Astrocyte (in vitro differentiated cells and primary cell): ENCODE data around the gene DRICH1. TPM values are rescaled to one million over a fixed set of nuclear protein-coding genes. Genes with fewer than 3 reads are reported as not detected.

Source experiments
- DNase-seq: peaks from one replicate; pipeline ENCODE4 v3.0.0-alpha.2; 2010; ENCODE audit warnings: low read depth
- FAIRE-seq: peaks from 2 replicates; lab custom pipeline; 2011; peaks lifted over from hg19 to GRCh38; lab: Jason Lieb, UNC
- H2AFZ ChIP-seq: 2 replicates; pipeline ENCODE4 v1.6.0; 2012; ENCODE audit warnings: low read depth, low read length, inconsistent platforms
- H3K27ac ChIP-seq: 2 replicates; pipeline ENCODE4 v1.5.1; 2011; ENCODE audit warnings: low read depth, low read length, inconsistent platforms
- H3K27me3 ChIP-seq: 2 replicates; pipeline ENCODE4 v1.6.0; 2011; ENCODE audit warnings: low read length, inconsistent platforms; ENCODE audit not compliant: insufficient read depth
- H3K36me3 ChIP-seq: 2 replicates; pipeline ENCODE4 v1.5.1; 2011; ENCODE audit warnings: low read length, inconsistent platforms; ENCODE audit not compliant: insufficient read depth
- H3K4me1 ChIP-seq: 2 replicates; pipeline ENCODE4 v1.5.1; 2011; ENCODE audit warnings: low read length, inconsistent platforms; ENCODE audit not compliant: insufficient read depth
- H3K4me2 ChIP-seq: 2 replicates; pipeline ENCODE4 v1.6.0; 2012; ENCODE audit warnings: low read length, inconsistent platforms
- H3K4me3 ChIP-seq: 2 replicates; pipeline ENCODE4 v1.5.1; 2011; ENCODE audit warnings: low read depth, mild to moderate bottlenecking, low read length, inconsistent platforms; ENCODE audit not compliant: insufficient read depth
- H3K79me2 ChIP-seq: 2 replicates; pipeline ENCODE4 v1.6.0; 2012; ENCODE audit warnings: mild to moderate bottlenecking, low read length, inconsistent platforms; ENCODE audit not compliant: insufficient read depth
- H3K9ac ChIP-seq: 2 replicates; pipeline ENCODE4 v1.6.0; 2012; ENCODE audit warnings: mild to moderate bottlenecking, low read length, inconsistent platforms
- H3K9me3 ChIP-seq: 2 replicates; pipeline ENCODE4 v1.5.1; 2012; ENCODE audit warnings: low read depth, mild to moderate bottlenecking, low read length, inconsistent platforms; ENCODE audit not compliant: insufficient read depth
- H4K20me1 ChIP-seq: 2 replicates; pipeline ENCODE4 v1.6.0; 2012; ENCODE audit warnings: low read length, inconsistent platforms; ENCODE audit not compliant: insufficient read depth
- H3K27ac Mint-ChIP-seq: one replicate; pipeline ENCODE4 v1.8.0; 2021; ENCODE audit warnings: mild to moderate bottlenecking, mixed read lengths; ENCODE audit not compliant: unreplicated experiment
- H3K27me3 Mint-ChIP-seq: one replicate; pipeline ENCODE4 v1.8.0; 2021; ENCODE audit warnings: low read depth, mixed read lengths; ENCODE audit not compliant: unreplicated experiment
- H3K36me3 Mint-ChIP-seq: one replicate; pipeline ENCODE4 v1.8.0; 2021; ENCODE audit warnings: low read depth, mixed read lengths; ENCODE audit not compliant: unreplicated experiment
- H3K4me1 Mint-ChIP-seq: one replicate; pipeline ENCODE4 v1.8.0; 2021; ENCODE audit warnings: low read depth, mixed read lengths; ENCODE audit not compliant: unreplicated experiment
- H3K4me3 Mint-ChIP-seq: one replicate; pipeline ENCODE4 v1.8.0; 2021; ENCODE audit warnings: mild to moderate bottlenecking, moderate library complexity, mixed read lengths; ENCODE audit not compliant: unreplicated experiment
- H3K9me3 Mint-ChIP-seq: one replicate; pipeline ENCODE4 v1.8.0; 2021; ENCODE audit warnings: mild to moderate bottlenecking, mixed read lengths; ENCODE audit not compliant: unreplicated experiment
- EZH2 ChIP-seq: IDR thresholded peaks from 2 replicates; pipeline ENCODE4 v1.6.1; 2012; ENCODE audit warnings: mild to moderate bottlenecking, low read length, inconsistent platforms; ENCODE audit not compliant: insufficient read depth
- total RNA-seq: library from RNA; stranded (reverse); gene quantifications from 2 replicates; pipeline ENCODE4 v1.2.1, GENCODE V29; 2021
- TF ChIP-seq, protein P1 (sequence below): IDR thresholded peaks from 2 replicates; pipeline ENCODE4 v1.5.1; 2011; ENCODE audit warnings: low read depth, mild to moderate bottlenecking, inconsistent platforms, low read length, moderate library complexity; ENCODE audit not compliant: insufficient read depth

The DRICH1 gene
- total RNA-seq, 1 donor from 2014 or later, result not detected

DNA sequence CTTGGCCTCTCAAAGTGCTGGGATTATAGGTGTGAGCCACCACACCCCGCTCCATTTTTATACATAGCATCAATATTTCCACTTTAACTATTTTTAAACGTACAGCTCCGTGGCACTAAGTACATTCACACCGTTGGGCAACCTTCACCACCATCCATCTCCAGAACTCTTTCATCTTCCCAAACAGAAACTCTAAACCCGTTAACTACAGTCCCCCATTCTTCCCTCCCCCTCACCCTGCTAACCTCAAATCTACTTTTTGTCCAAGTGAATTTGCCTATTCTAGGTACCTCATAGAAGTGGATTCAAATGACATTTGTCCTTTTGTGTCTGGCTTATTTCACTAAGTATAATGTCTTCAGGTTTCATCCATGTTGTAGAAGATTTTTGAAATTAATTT is 55.4 kb downstream of the DRICH1 start:
- TF ChIP-seq, protein P1, sequence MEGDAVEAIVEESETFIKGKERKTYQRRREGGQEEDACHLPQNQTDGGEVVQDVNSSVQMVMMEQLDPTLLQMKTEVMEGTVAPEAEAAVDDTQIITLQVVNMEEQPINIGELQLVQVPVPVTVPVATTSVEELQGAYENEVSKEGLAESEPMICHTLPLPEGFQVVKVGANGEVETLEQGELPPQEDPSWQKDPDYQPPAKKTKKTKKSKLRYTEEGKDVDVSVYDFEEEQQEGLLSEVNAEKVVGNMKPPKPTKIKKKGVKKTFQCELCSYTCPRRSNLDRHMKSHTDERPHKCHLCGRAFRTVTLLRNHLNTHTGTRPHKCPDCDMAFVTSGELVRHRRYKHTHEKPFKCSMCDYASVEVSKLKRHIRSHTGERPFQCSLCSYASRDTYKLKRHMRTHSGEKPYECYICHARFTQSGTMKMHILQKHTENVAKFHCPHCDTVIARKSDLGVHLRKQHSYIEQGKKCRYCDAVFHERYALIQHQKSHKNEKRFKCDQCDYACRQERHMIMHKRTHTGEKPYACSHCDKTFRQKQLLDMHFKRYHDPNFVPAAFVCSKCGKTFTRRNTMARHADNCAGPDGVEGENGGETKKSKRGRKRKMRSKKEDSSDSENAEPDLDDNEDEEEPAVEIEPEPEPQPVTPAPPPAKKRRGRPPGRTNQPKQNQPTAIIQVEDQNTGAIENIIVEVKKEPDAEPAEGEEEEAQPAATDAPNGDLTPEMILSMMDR, result no peak
- TF ChIP-seq EZH2, result no peak
- Histone ChIP-seq H3K9ac (no peak overlapping the region), H3K4me1 (no peaks in the 10 kb centered on the region), H3K27ac (no peak overlapping the region), H3K79me2 (no peaks in the 10 kb centered on the region), H3K9me3 (no peaks in the 10 kb centered on the region), H2AFZ (no peak overlapping the region), H3K36me3 (no peaks in the 10 kb centered on the region), H4K20me1 (no peaks in the 10 kb centered on the region), H3K4me2 (no peak overlapping the region), H3K27me3 (no peaks in the 10 kb centered on the region), H3K4me3 (no peak overlapping the region)
- Mint-ChIP-seq H3K9me3 (peaks cover 10% of the 10 kb centered on the region), H3K4me1 (no peaks in the 10 kb centered on the region), H3K4me3 (no peak overlapping the region), H3K36me3 (peaks cover 3% of the 10 kb centered on the region), H3K27me3 (peaks cover 50% of the 10 kb centered on the region), H3K27ac (no peak overlapping the region)
- FAIRE-seq, result no peak
- DNase-seq, result no peak

DNA sequence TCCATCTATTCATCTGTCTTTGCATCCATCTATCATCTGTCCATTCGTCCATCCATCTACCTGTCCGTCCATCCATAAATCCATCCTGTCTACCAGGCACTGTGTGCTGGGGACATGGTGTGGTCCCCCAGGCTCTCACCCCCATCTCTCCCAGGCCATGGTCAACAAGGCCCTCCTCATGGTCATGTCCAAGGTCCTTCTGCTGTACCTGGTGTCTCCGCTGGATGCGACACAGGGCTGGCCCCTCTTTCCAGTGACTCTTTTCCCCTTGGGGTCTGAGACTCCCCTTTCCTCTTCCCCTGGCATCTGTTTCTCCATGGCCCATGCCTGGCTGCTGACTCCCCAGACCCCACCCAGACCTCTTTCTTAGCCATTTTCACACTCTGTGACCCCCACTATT is 56.5 kb downstream of the DRICH1 start:
- peaks cover 3% of the 10 kb centered on the region for H3K36me3 Mint-ChIP-seq
- Histone ChIP-seq H2AFZ (no peak overlapping the region), H3K36me3 (no peaks in the 10 kb centered on the region), H3K4me3 (no peak overlapping the region), H3K27ac (no peak overlapping the region), H3K9ac (no peak overlapping the region), H3K4me1 (no peaks in the 10 kb centered on the region), H3K9me3 (no peaks in the 10 kb centered on the region), H3K27me3 (no peaks in the 10 kb centered on the region), H3K4me2 (no peak overlapping the region), H3K79me2 (no peaks in the 10 kb centered on the region), H4K20me1 (no peaks in the 10 kb centered on the region)
- TF ChIP-seq EZH2, result no peak
- TF ChIP-seq, protein P1, result no peak
- H3K27me3 Mint-ChIP-seq, result peaks cover 50% of the 10 kb centered on the region
- no peaks in the 10 kb centered on the region for H3K4me1 Mint-ChIP-seq
- no peak for FAIRE-seq
- H3K9me3 Mint-ChIP-seq, result peaks cover 11% of the 10 kb centered on the region
- H3K27ac Mint-ChIP-seq, result no peak overlapping the region
- DNase-seq, result no peak
- H3K4me3 Mint-ChIP-seq, result no peak overlapping the region

DNA sequence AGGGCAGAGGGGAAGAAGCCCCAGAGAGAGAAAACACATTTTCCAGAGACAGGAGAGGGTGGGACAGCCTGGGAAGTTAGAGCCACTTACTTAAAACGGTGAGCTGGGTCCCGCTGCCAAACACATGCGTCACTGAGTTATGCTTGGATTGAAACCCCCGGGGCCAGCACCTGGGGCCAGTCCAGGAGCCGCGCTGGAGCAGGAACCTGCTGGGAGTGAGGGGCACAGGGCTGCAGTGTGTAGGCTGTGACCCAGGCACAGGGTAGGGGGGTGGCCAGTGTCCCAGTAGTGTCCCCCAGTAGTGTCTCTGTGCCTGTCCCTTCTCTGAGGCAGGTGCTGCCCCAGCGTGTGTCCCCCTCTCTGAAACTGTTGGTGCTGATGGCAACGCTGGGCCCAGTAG is 57.2 kb downstream of the DRICH1 start:
- H3K36me3 Mint-ChIP-seq, result peaks cover 3% of the 10 kb centered on the region
- H3K27me3 Mint-ChIP-seq, result peaks cover 52% of the 10 kb centered on the region
- Histone ChIP-seq H3K9me3 (no peaks in the 10 kb centered on the region), H3K9ac (no peak overlapping the region), H4K20me1 (no peaks in the 10 kb centered on the region), H3K4me1 (no peaks in the 10 kb centered on the region), H3K36me3 (no peaks in the 10 kb centered on the region), H3K27ac (no peak overlapping the region), H3K79me2 (no peaks in the 10 kb centered on the region), H3K4me3 (no peak overlapping the region), H3K4me2 (no peak overlapping the region), H3K27me3 (no peaks in the 10 kb centered on the region), H2AFZ (no peak overlapping the region)
- TF ChIP-seq, protein P1, result no peak
- TF ChIP-seq EZH2, result no peak
- H3K9me3 Mint-ChIP-seq, result peaks cover 11% of the 10 kb centered on the region
- FAIRE-seq, result no peak
- H3K4me3 Mint-ChIP-seq, result no peak overlapping the region
- no peak for DNase-seq
- H3K27ac Mint-ChIP-seq, result no peak overlapping the region
- no peaks in the 10 kb centered on the region for H3K4me1 Mint-ChIP-seq
